Measurements from ENCODE around the gene TBC1D22A. TPM values are rescaled to one million over a fixed set of nuclear protein-coding genes. Genes with fewer than 3 reads are reported as not detected.

Gene TBC1D22A
- total RNA-seq, 1 experiment from 2014 or later, result 27.6 TPM

GRCh38 chr22:46735747-46736608, 26.5 kb upstream of the TBC1D22A start:
- peaks cover 44% of the 10 kb centered on the region for H3K36me3 Mint-ChIP-seq (ENCODE audit: insufficient read depth, unreplicated experiment)
- peak overlapping the region; percentile 83 for H3K4me3 Mint-ChIP-seq (ENCODE audit: low read depth, unreplicated experiment)
- no peaks in the 10 kb centered on the region for H3K9me3 Mint-ChIP-seq (ENCODE audit: low read depth, unreplicated experiment)
- no peak overlapping the region for H3K27ac Mint-ChIP-seq (ENCODE audit: unreplicated experiment)
- BruUV-seq (replicated peaks), result TSS peak; percentile 25
- H3K27me3 Mint-ChIP-seq (ENCODE audit: unreplicated experiment), result no peaks in the 10 kb centered on the region
- no peak for DNase-seq
- peaks cover 43% of the 10 kb centered on the region for H3K4me1 Mint-ChIP-seq (ENCODE audit: low read depth, unreplicated experiment)
- TF ChIP-seq CTCF (IDR thresholded peaks at IDR 0.05; ENCODE audit: unreplicated experiment), result no peak
- intact Hi-C loops (cut with micrococcal nuclease; ENCODE audit: unreplicated experiment), result loop anchor here (5.0 kb wide), 1 partner anchor 36 kb away; no protein-coding TSS in a partner anchor
- CTCF ChIA-PET, result interaction anchor here (1.2 kb wide), 1 partner anchor 172 kb away, joined by 3 read pairs; no protein-coding TSS in a partner anchor

- DNase-seq, result no peak
- Mint-ChIP-seq H3K4me1 (ENCODE audit: low read depth, unreplicated experiment) (peaks cover 38% of the 10 kb centered on the region), H3K27me3 (ENCODE audit: unreplicated experiment) (no peaks in the 10 kb centered on the region), H3K4me3 (ENCODE audit: low read depth, unreplicated experiment) (peak overlapping the region; percentile 83), H3K9me3 (ENCODE audit: low read depth, unreplicated experiment) (no peaks in the 10 kb centered on the region), H3K27ac (ENCODE audit: unreplicated experiment) (peak overlapping the region; percentile 30), H3K36me3 (ENCODE audit: insufficient read depth, unreplicated experiment) (peaks cover 38% of the 10 kb centered on the region)
- intact Hi-C loops (cut with micrococcal nuclease; ENCODE audit: unreplicated experiment), result loop anchor here (5.0 kb wide), 1 partner anchor 36 kb away; no protein-coding TSS in a partner anchor
- BruUV-seq (replicated peaks), result no TSS peak
- CTCF ChIA-PET, result no interaction called here
- no peak for TF ChIP-seq CTCF (IDR thresholded peaks at IDR 0.05; ENCODE audit: unreplicated experiment)
Observed at GRCh38 chr22:46736705-46737104, 25.7 kb upstream of the TBC1D22A start.

- Mint-ChIP-seq H3K27ac (ENCODE audit: unreplicated experiment) (peak overlapping the region; percentile 30), H3K4me1 (ENCODE audit: low read depth, unreplicated experiment) (peaks cover 32% of the 10 kb centered on the region), H3K36me3 (ENCODE audit: insufficient read depth, unreplicated experiment) (peaks cover 35% of the 10 kb centered on the region), H3K4me3 (ENCODE audit: low read depth, unreplicated experiment) (peak overlapping the region; percentile 83), H3K27me3 (ENCODE audit: unreplicated experiment) (no peaks in the 10 kb centered on the region), H3K9me3 (ENCODE audit: low read depth, unreplicated experiment) (no peaks in the 10 kb centered on the region)
- CTCF ChIA-PET, result no interaction called here
- intact Hi-C loops (cut with micrococcal nuclease; ENCODE audit: unreplicated experiment), result loop anchor here (5.0 kb wide), 1 partner anchor 35 kb away; no protein-coding TSS in a partner anchor
- no TSS peak for BruUV-seq (replicated peaks)
- DNase-seq, result peak; percentile 35
- TF ChIP-seq CTCF (IDR thresholded peaks at IDR 0.05; ENCODE audit: unreplicated experiment), result no peak
Observed at GRCh38 chr22:46737105-46737975, 25.1 kb upstream of the TBC1D22A start.

GRCh38 chr22:46737976-46738646, 24.3 kb upstream of the TBC1D22A start, which contains the start of gene CERK:
Gene CERK (minus strand): TSS chr22:46738252. CDS start chr22:46738148, 104 bp downstream.
- CTCF ChIA-PET, result interaction anchor here (0.9 to 2.7 kb wide), 6 partner anchors 11 to 65 kb away, joined by 5 to 20 read pairs (median 7); partner anchors contain the start of gene TBC1D22A
- intact Hi-C loops (cut with micrococcal nuclease; ENCODE audit: unreplicated experiment), result loop anchor here (2.0 to 5.0 kb wide), 2 partner anchors 34 to 65 kb away; no protein-coding TSS in a partner anchor
- Mint-ChIP-seq H3K9me3 (ENCODE audit: low read depth, unreplicated experiment) (no peaks in the 10 kb centered on the region), H3K27ac (ENCODE audit: unreplicated experiment) (peak within 1 kb of the TSS; percentile 30), H3K27me3 (ENCODE audit: unreplicated experiment) (no peaks in the 10 kb centered on the region), H3K4me1 (ENCODE audit: low read depth, unreplicated experiment) (peaks cover 36% of the 10 kb centered on the region), H3K36me3 (ENCODE audit: insufficient read depth, unreplicated experiment) (peaks cover 40% of the 10 kb centered on the region), H3K4me3 (ENCODE audit: low read depth, unreplicated experiment) (peak within 1 kb of the TSS; percentile 83)
- TF ChIP-seq CTCF (IDR thresholded peaks at IDR 0.05; ENCODE audit: unreplicated experiment), result peak; percentile 14
- no TSS peak for BruUV-seq (replicated peaks)
- DNase-seq, result peak; percentile 70
